Measurements from ENCODE around the gene XKR7.

DNA sequence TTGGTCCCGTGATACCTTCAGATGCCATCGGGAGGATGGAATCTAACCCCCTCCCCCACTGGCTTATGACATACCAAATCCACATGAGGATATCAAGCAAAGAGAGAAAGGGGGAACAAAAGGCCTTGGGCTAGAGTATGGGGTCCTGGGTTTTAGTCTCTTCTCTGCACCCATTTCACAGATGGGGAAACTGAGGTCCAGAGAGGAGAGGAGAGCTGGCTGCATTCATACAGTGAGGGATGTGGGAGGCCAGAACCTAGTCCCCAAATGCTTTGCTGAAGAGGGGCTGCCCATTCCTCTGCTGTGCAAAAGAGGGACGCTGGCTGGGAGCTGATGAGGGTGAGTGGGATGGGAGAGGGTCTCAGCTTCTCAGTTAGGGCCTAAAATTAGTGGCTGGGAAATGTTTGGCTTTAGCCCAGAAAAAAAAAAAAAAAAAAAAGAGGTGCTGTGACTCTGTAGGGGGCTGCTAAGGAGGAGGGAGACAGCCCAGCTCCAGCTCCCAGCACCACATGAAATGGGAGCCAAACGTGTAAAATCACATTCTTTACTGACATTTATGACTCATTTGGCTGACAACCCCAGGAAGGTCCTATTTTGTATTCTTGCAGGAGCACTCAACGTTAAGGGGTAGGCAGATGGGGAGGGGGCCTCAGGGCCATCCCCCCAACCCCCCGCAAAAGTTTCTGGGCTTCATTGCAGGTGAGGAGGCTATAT, 11.9 kb downstream of the XKR7 start:
- TF ChIP-seq POLR2A (IDR thresholded peaks at IDR 0.05) (no peak), EP300 (IDR thresholded peaks at IDR 0.05) (no peak), POLR2AphosphoS5 (IDR thresholded peaks at IDR 0.05) (no peak)
- TF ChIP-seq, protein P1, sequence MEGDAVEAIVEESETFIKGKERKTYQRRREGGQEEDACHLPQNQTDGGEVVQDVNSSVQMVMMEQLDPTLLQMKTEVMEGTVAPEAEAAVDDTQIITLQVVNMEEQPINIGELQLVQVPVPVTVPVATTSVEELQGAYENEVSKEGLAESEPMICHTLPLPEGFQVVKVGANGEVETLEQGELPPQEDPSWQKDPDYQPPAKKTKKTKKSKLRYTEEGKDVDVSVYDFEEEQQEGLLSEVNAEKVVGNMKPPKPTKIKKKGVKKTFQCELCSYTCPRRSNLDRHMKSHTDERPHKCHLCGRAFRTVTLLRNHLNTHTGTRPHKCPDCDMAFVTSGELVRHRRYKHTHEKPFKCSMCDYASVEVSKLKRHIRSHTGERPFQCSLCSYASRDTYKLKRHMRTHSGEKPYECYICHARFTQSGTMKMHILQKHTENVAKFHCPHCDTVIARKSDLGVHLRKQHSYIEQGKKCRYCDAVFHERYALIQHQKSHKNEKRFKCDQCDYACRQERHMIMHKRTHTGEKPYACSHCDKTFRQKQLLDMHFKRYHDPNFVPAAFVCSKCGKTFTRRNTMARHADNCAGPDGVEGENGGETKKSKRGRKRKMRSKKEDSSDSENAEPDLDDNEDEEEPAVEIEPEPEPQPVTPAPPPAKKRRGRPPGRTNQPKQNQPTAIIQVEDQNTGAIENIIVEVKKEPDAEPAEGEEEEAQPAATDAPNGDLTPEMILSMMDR (IDR thresholded peaks at IDR 0.05), result no peak
